Measurements from ENCODE around the gene NCL. TPM values are rescaled to one million over a fixed set of nuclear protein-coding genes. Genes with fewer than 3 reads are reported as not detected.

Gene NCL
- total and polyA plus RNA-seq, 2 of the 4 experiments (the other 2 are of a cell fraction): 267 to 289 TPM

- BruUV-seq (replicated peaks): no TSS peak
- Histone ChIP-seq H2BK5ac (ENCODE audit: low read depth, low read length, poor library complexity, severe bottlenecking) (peak overlapping the region; percentile 61), H3K4me1 (ENCODE audit: control insufficient read depth, insufficient read depth, low read length) (0 out of 2 replicates have a peak, but pooled peaks cover 2% of the 10 kb centered on the region), H2AK9ac (replicated peaks; ENCODE audit: low read depth, low read length, poor library complexity) (peak overlapping the region; percentile 56), H3K4me3 (ENCODE audit: insufficient read depth, low read depth, low read length) (peak overlapping the region; percentile 90), H4K8ac (ENCODE audit: low read depth in 2 of 2, low read length in 2 of 2) (peak overlapping the region; percentile 98 to 99), H4K91ac (ENCODE audit: insufficient read depth, low read depth, low read length) (peak overlapping the region; percentile 78), H2AFZ (replicated peaks; ENCODE audit: low read length, poor library complexity) (peak overlapping the region; percentile 100), H3K9ac (ENCODE audit: low read depth, low read length) (peak overlapping the region; percentile 77), H3K4ac (ENCODE audit: low read depth, low read length) (peak overlapping the region; percentile 89), H2BK20ac (ENCODE audit: low read depth, low read length) (no peak overlapping the region), H3K79me1 (ENCODE audit: low read depth in 1 of 2, low read length in 2 of 2) (peaks cover 0 to 8% of the 10 kb centered on the region in 2 experiments; a peak in 1 of 4 replicates), H3K27ac (ENCODE audit: insufficient read depth, low read length) (peak overlapping the region; percentile 81), H2BK15ac (ENCODE audit: low read depth, low read length) (peak overlapping the region; percentile 52; the same call in 2 of the 3 replicates), H3K4me2 (ENCODE audit: low read depth, low read length) (peak overlapping the region; percentile 87), H2AK5ac (ENCODE audit: low read depth, low read length) (no peak overlapping the region; the same call in 1 of the 2 replicates), H3K27me3 (ENCODE audit: control insufficient read depth, insufficient read depth, low read length) (no peaks in the 10 kb centered on the region), H3K9me3 (ENCODE audit: control insufficient read depth, insufficient read depth, low read length) (no peaks in the 10 kb centered on the region), H3K36me3 (ENCODE audit: control insufficient read depth, insufficient read depth, low read length) (no peaks in the 10 kb centered on the region), H3K23ac (ENCODE audit: low read depth, low read length) (peak overlapping the region; percentile 92), H3K56ac (ENCODE audit: extremely low read depth, insufficient read depth, low read length) (peak overlapping the region; percentile 80), H4K20me1 (ENCODE audit: insufficient read depth, low read length) (no peaks in the 10 kb centered on the region), H3K18ac (ENCODE audit: low read depth, low read length) (peak overlapping the region; percentile 46), H2BK120ac (ENCODE audit: low read depth, low read length) (peak overlapping the region; percentile 74; the same call in 1 of the 2 replicates), H3K9me1 (ENCODE audit: insufficient read depth, low read length) (no peaks in the 10 kb centered on the region), H4K5ac (ENCODE audit: low read depth, low read length) (peak overlapping the region; percentile 67), H3K14ac (replicated peaks; ENCODE audit: low read depth, low read length) (peak overlapping the region; percentile 92)
- intact Hi-C loops (cut with micrococcal nuclease): no loop called here
- POLR2A ChIA-PET (ENCODE audit: unreplicated experiment): interaction anchor here (0.7 kb wide), 1 partner anchor 48 kb away, joined by 3 read pairs; no protein-coding TSS in a partner anchor
- DNase-seq: peak; percentile 7
- ATAC-seq (ENCODE audit: low read depth): no peak
- in situ Hi-C loops (cut with MboI; ENCODE audit: low sequenced_read_pairs): no loop called here
- dilution Hi-C loops (cut with HindIII; ENCODE audit: low sequenced_read_pairs, unreplicated experiment): no loop called here
- WGBS, 2 experiments (ENCODE audit: extremely low coverage in 2 of 2, insufficient read length in 1 of 2): 0% methylated on average over 1 of the region's 7 CpGs; no CpG with 5 or more reads in 1 of the 2 experiments
- TF ChIP-seq CTCF (conservative IDR thresholded peaks at IDR 0.05; ENCODE audit: low read depth, low read length) (no peak), CEBPB (IDR thresholded peaks at IDR 0.05; ENCODE audit: low read depth, low read length) (no peak), ELK1 (IDR thresholded peaks at IDR 0.05; ENCODE audit: borderline replicate concordance, low read depth, low read length) (no peak), NFE2L2 (IDR thresholded peaks at IDR 0.05; ENCODE audit: low read depth, low read length) (no peak), MAZ (IDR thresholded peaks at IDR 0.05; ENCODE audit: borderline replicate concordance, low read depth, low read length) (no peak), RFX5 (IDR thresholded peaks at IDR 0.05; ENCODE audit: low read depth, low read length) (no peak), SMC3 (IDR thresholded peaks at IDR 0.05; ENCODE audit: low read depth, low read length) (no peak), FOS (IDR thresholded peaks at IDR 0.05; ENCODE audit: low read depth, low read length) (no peak), RCOR1 (IDR thresholded peaks at IDR 0.05; ENCODE audit: insufficient replicate concordance, low read length) (no peak), USF2 (IDR thresholded peaks at IDR 0.05; ENCODE audit: low read depth, low read length) (no peak), CHD1 (IDR thresholded peaks at IDR 0.05; ENCODE audit: low read depth, low read length) (no peak), BHLHE40 (IDR thresholded peaks at IDR 0.05; ENCODE audit: low read depth, low read length) (no peak), MXI1 (IDR thresholded peaks at IDR 0.05; ENCODE audit: borderline replicate concordance, low read depth, low read length) (no peak), MAFK (IDR thresholded peaks at IDR 0.05; ENCODE audit: low read depth, low read length) (no peak), RAD21 (IDR thresholded peaks at IDR 0.05; ENCODE audit: low read length) (no peak)
- CTCF ChIA-PET: no interaction called here
Observed at GRCh38 chr2:231513746-231514224, 49.5 kb upstream of the NCL start.
